ENCODE measurements around the gene DNTTIP2. TPM values are rescaled to one million over a fixed set of nuclear protein-coding genes. Genes with fewer than 3 reads are reported as not detected.
"Not testable (repeated sequence)": the region's sequence is repeated elsewhere in the genome, so short reads cannot be mapped to it uniquely, and the experiment has no call there.

The DNTTIP2 gene
- total and polyA plus RNA-seq, 4 donors: 36.6 to 79.9 (median 46.7) TPM

DNA sequence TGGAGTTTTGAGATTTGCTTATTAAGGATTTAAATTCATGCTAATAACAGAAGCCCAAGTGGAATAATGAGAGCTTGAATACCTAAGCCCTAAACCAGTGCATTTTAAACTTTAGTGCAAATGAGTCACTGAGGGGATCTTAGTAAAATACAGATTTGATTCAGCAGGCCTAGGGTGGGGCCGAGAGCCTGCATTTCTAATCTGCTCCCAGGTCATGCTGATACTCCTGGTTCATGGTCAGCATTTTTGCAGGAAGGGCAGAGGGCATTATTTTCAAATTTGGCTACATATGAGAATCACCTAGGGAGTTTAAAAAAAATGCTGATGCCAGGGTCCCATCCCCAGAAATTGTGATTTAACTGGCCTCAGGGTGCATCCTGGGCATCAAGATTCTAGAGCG, 39.3 kb downstream of the DNTTIP2 start:
- no peaks in the 10 kb centered on the region for H3K27me3 ChIP-seq (ENCODE audit: control insufficient read depth in 3 of 3, insufficient read depth in 3 of 3, low read length in 2 of 3)
- DNase-seq: no peak
- no peak overlapping the region for H3K27ac ChIP-seq (ENCODE audit: low read depth in 1 of 2, low read length in 1 of 2)
- no peak overlapping the region for H3K9ac ChIP-seq (ENCODE audit: insufficient read depth in 1 of 2, low read length in 2 of 2)
- peaks cover 0 to 6% (median 0%) of the 10 kb centered on the region in 4 donors for H3K36me3 ChIP-seq (ENCODE audit: control insufficient read depth in 4 of 4, insufficient read depth in 4 of 4, low read length in 4 of 4)
- H3K4me1 ChIP-seq (ENCODE audit: control insufficient read depth in 5 of 5, insufficient read depth in 5 of 5, low read length in 5 of 5): peaks cover 0 to 5% (median 0%) of the 10 kb centered on the region in 5 donors
- no peak overlapping the region for H3K4me3 ChIP-seq
- no peak for TF ChIP-seq CTCF (IDR thresholded peaks at IDR 0.05; ENCODE audit: control extremely low read depth, extremely low read depth)
- WGBS, 2 donors: 91 to 94% methylated on average over 2 of the region's 2 CpGs
- no peak for ATAC-seq (ENCODE audit: insufficient read depth, low FRiP score)
- H3K9me3 ChIP-seq (ENCODE audit: control insufficient read depth in 4 of 4, insufficient read depth in 3 of 4, low read length in 3 of 4): no peaks in the 10 kb centered on the region

DNA sequence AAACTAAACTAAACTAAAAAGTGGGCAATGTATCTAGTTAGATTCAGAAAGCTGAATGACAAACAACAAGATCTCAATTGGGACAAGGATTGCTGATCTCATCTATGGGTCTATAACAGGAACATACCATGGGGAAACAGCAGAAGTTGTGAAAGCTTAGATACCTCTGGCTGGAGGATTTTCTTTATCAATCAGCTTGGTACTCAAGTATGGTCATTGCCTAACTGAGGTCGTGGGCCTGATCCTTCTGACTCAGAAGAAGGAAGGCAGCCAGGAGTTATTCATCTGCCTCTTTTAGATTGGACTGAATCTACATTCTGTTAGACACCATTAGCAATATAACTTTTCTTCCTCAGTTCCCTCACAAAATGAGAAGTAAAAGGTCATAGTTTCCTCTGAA, 39.7 kb downstream of the DNTTIP2 start:
- H3K9me3 ChIP-seq (ENCODE audit: control insufficient read depth in 4 of 4, insufficient read depth in 3 of 4, low read length in 3 of 4): no peaks in the 10 kb centered on the region
- H3K27me3 ChIP-seq (ENCODE audit: control insufficient read depth in 3 of 3, insufficient read depth in 3 of 3, low read length in 2 of 3): no peaks in the 10 kb centered on the region
- peaks cover 0 to under 1% (median 0%) of the 10 kb centered on the region in 5 donors for H3K4me1 ChIP-seq (ENCODE audit: control insufficient read depth in 5 of 5, insufficient read depth in 5 of 5, low read length in 5 of 5)
- ATAC-seq (ENCODE audit: insufficient read depth, low FRiP score): no peak
- no peak overlapping the region for H3K9ac ChIP-seq (ENCODE audit: insufficient read depth in 1 of 2, low read length in 2 of 2)
- DNase-seq: no peak
- peaks cover 0 to 6% (median 0%) of the 10 kb centered on the region in 4 donors for H3K36me3 ChIP-seq (ENCODE audit: control insufficient read depth in 4 of 4, insufficient read depth in 4 of 4, low read length in 4 of 4)
- H3K27ac ChIP-seq (ENCODE audit: low read depth in 1 of 2, low read length in 1 of 2): no peak overlapping the region
- TF ChIP-seq CTCF (IDR thresholded peaks at IDR 0.05; ENCODE audit: control extremely low read depth, extremely low read depth): no peak
- no peak overlapping the region for H3K4me3 ChIP-seq
- WGBS, 2 donors: 29 to 38% methylated on average over 1 of the region's 1 CpG

- Histone ChIP-seq H3K27ac (ENCODE audit: low read depth in 1 of 2, low read length in 1 of 2) (no peak overlapping the region), H3K4me3 (no peak overlapping the region), H3K36me3 (ENCODE audit: control insufficient read depth in 4 of 4, insufficient read depth in 4 of 4, low read length in 4 of 4) (peaks cover 0 to 3% (median 0%) of the 10 kb centered on the region in 4 donors), H3K9ac (ENCODE audit: insufficient read depth in 1 of 2, low read length in 2 of 2) (no peak overlapping the region), H3K4me1 (ENCODE audit: control insufficient read depth in 5 of 5, insufficient read depth in 5 of 5, low read length in 5 of 5) (no peaks in the 10 kb centered on the region), H3K9me3 (ENCODE audit: control insufficient read depth in 4 of 4, insufficient read depth in 3 of 4, low read length in 3 of 4) (no peaks in the 10 kb centered on the region), H3K27me3 (ENCODE audit: control insufficient read depth in 3 of 3, insufficient read depth in 3 of 3, low read length in 2 of 3) (no peaks in the 10 kb centered on the region)
- no peak for DNase-seq
- no peak for TF ChIP-seq CTCF (IDR thresholded peaks at IDR 0.05; ENCODE audit: control extremely low read depth, extremely low read depth)
- no peak for ATAC-seq (ENCODE audit: insufficient read depth, low FRiP score)
- whole genome bisulfite sequencing, 2 donors: 98% methylated on average over 3 of the region's 3 CpGs
Observed at GRCh38 chr1:93837961-93838360, 41.0 kb downstream of the DNTTIP2 start.

GRCh38 chr1:93833293-93833692, 45.7 kb downstream of the DNTTIP2 start:
- H3K27ac ChIP-seq (ENCODE audit: low read depth in 1 of 2, low read length in 1 of 2); H3K4me1 ChIP-seq (ENCODE audit: control insufficient read depth in 5 of 5, insufficient read depth in 5 of 5, low read length in 5 of 5); H3K27me3 ChIP-seq (ENCODE audit: control insufficient read depth in 3 of 3, insufficient read depth in 3 of 3, low read length in 2 of 3); H3K9ac ChIP-seq (ENCODE audit: insufficient read depth in 1 of 2, low read length in 2 of 2); H3K9me3 ChIP-seq (ENCODE audit: control insufficient read depth in 4 of 4, insufficient read depth in 3 of 4, low read length in 3 of 4); DNase-seq; H3K36me3 ChIP-seq (ENCODE audit: control insufficient read depth in 4 of 4, insufficient read depth in 4 of 4, low read length in 4 of 4); ATAC-seq (ENCODE audit: insufficient read depth, low FRiP score); H3K4me3 ChIP-seq: not testable (repeated sequence)
- WGBS, 2 donors: 93 to 94% methylated on average over 3 of the region's 3 CpGs

All from lung (tissue), 12 donors.